DND-41 (cell line): ENCODE measurements around the gene P2RX5.

ENCODE experiments used
- ATAC-seq: fragments of 200-7000 bp; cut with Tn5 transposase; 3 replicates; pipeline ENCODE4 v1.9.1; 2021; ENCODE audit warnings: low read depth; ENCODE audit not compliant: insufficient read depth
- DNase-seq: peaks from one replicate; pipeline ENCODE4 v3.0.0-alpha.2; 2020
- H2AFZ ChIP-seq: 2 replicates; pipeline ENCODE4 v1.6.0; 2012; ENCODE audit warnings: low read depth, low read length
- H3K27ac ChIP-seq: 2 replicates; pipeline ENCODE4 v1.5.1; 2012; ENCODE audit warnings: low read length, inconsistent platforms
- H3K27me3 ChIP-seq: fragments of 200-600 bp; sonication (generic); 2 replicates; pipeline ENCODE4 v1.6.0; 2012; ENCODE audit warnings: low read length, mild to moderate bottlenecking, inconsistent platforms; ENCODE audit not compliant: insufficient read depth, poor library complexity
- H3K36me3 ChIP-seq: 2 replicates; pipeline ENCODE4 v1.5.1; 2012; ENCODE audit warnings: low read length, inconsistent platforms; ENCODE audit not compliant: insufficient read depth
- H3K4me1 ChIP-seq: 2 replicates; pipeline ENCODE4 v1.5.1; 2012; ENCODE audit warnings: mild to moderate bottlenecking, low read length; ENCODE audit not compliant: insufficient read depth
- H3K4me2 ChIP-seq: 2 replicates; pipeline ENCODE4 v1.6.0; 2012; ENCODE audit warnings: mild to moderate bottlenecking, moderate library complexity, low read length, inconsistent platforms; ENCODE audit not compliant: insufficient read depth
- H3K4me3 ChIP-seq, 2 experiments: fragments of 200-600 bp in 1 of 2; shearing (Covaris generic) in 1 of 2; 2 replicates each; pipeline ENCODE4 v1.5.1; 2012 to 2016; ENCODE audit warnings: inconsistent platforms in 2 of 2, low read length in 2 of 2, mild to moderate bottlenecking in 2 of 2, low read depth in 1 of 2, moderate library complexity in 1 of 2
- H3K79me2 ChIP-seq: 2 replicates; pipeline ENCODE4 v1.6.0; 2012; ENCODE audit warnings: low read length, inconsistent platforms; ENCODE audit not compliant: insufficient read depth
- H3K9ac ChIP-seq: 2 replicates; pipeline ENCODE4 v1.6.0; 2012; ENCODE audit warnings: low read depth, mild to moderate bottlenecking, inconsistent platforms, low read length, moderate library complexity
- H3K9me3 ChIP-seq: 2 replicates; pipeline ENCODE4 v1.5.1; 2012; ENCODE audit warnings: low read length, moderate library complexity, mild to moderate bottlenecking, inconsistent platforms; ENCODE audit not compliant: insufficient read depth, severe bottlenecking
- H4K20me1 ChIP-seq: 2 replicates; pipeline ENCODE4 v1.6.0; 2012; ENCODE audit warnings: low read length; ENCODE audit not compliant: insufficient read depth
- CTCF ChIP-seq: IDR thresholded peaks from 2 replicates; pipeline ENCODE4 v1.5.1; 2012; ENCODE audit warnings: borderline replicate concordance, low read length, moderate library complexity, mild to moderate bottlenecking; ENCODE audit not compliant: poor library complexity, severe bottlenecking; ENCODE audit errors: extremely low read depth
- EZH2 ChIP-seq: IDR thresholded peaks from 3 replicates; pipeline ENCODE4 v1.6.1; 2012; ENCODE audit warnings: borderline replicate concordance, low read depth, mild to moderate bottlenecking, moderate library complexity, low read length, inconsistent platforms; ENCODE audit not compliant: severe bottlenecking

P2RX5 gene

GRCh38 chr17:3692346-3692745, 3.6 kb downstream of the P2RX5 start:
- Histone ChIP-seq H3K79me2 (no peaks in the 10 kb centered on the region), H3K27ac (no peak overlapping the region), H2AFZ (no peak overlapping the region), H3K4me2 (no peak overlapping the region), H3K4me1 (peaks cover 23% of the 10 kb centered on the region), H4K20me1 (no peaks in the 10 kb centered on the region), H3K36me3 (no peaks in the 10 kb centered on the region; the same call in 1 of the 2 replicates), H3K27me3 (peaks cover 8% of the 10 kb centered on the region), H3K9me3 (no peaks in the 10 kb centered on the region), H3K9ac (no peak overlapping the region), H3K4me3 (no peak overlapping the region)
- TF ChIP-seq CTCF (peak; percentile 35), EZH2 (no peak)
- DNase-seq, result no peak
- ATAC-seq, result no peak

GRCh38 chr17:3691617-3692067, 4.3 kb downstream of the P2RX5 start:
- Histone ChIP-seq H3K4me3 (no peak overlapping the region), H3K4me2 (no peak overlapping the region), H3K27me3 (peaks cover 8% of the 10 kb centered on the region), H3K4me1 (peaks cover 21% of the 10 kb centered on the region), H2AFZ (no peak overlapping the region), H4K20me1 (no peaks in the 10 kb centered on the region), H3K79me2 (no peaks in the 10 kb centered on the region), H3K9ac (no peak overlapping the region), H3K9me3 (no peaks in the 10 kb centered on the region), H3K36me3 (no peaks in the 10 kb centered on the region; the same call in 1 of the 2 replicates), H3K27ac (no peak overlapping the region)
- ATAC-seq, result no peak
- no peak for DNase-seq
- TF ChIP-seq CTCF (peak; percentile 6), EZH2 (no peak)

- ATAC-seq (no peak), DNase-seq (no peak)
- no peaks in the 10 kb centered on the region for H3K9me3 ChIP-seq
- TF ChIP-seq CTCF (no peak), EZH2 (no peak)
- peaks cover 7% of the 10 kb centered on the region for H3K4me1 ChIP-seq
- no peaks in the 10 kb centered on the region; the same call in 1 of the 2 replicates for H3K36me3 ChIP-seq
- H2AFZ ChIP-seq, result no peak overlapping the region
- no peak overlapping the region for H3K4me2 ChIP-seq
- no peaks in the 10 kb centered on the region for H3K27me3 ChIP-seq
- H3K9ac ChIP-seq, result no peak overlapping the region
- no peak overlapping the region for H3K27ac ChIP-seq
- H4K20me1 ChIP-seq, result no peaks in the 10 kb centered on the region
- H3K4me3 ChIP-seq, result no peak overlapping the region
- no peaks in the 10 kb centered on the region for H3K79me2 ChIP-seq
Measured at GRCh38 chr17:3690094-3690715, 5.8 kb downstream of the P2RX5 start.
